ENCODE data around the gene RALGAPB.
"Not testable (repeated sequence)": the region's sequence is repeated elsewhere in the genome, so short reads cannot be mapped to it uniquely, and the experiment has no call there.

RALGAPB gene

GRCh38 chr20:38584099-38584763 lies 111.6 kb downstream of the RALGAPB start:
- no peak for DNase-seq

GRCh38 chr20:38585404-38586180 lies 112.9 kb downstream of the RALGAPB start:
- no peak for DNase-seq

- no peak for DNase-seq
Measured at GRCh38 chr20:38586181-38586525, 113.5 kb downstream of the RALGAPB start.

GRCh38 chr20:38588303-38588702 lies 115.7 kb downstream of the RALGAPB start:
- no peak for DNase-seq

GRCh38 chr20:38589351-38589750 lies 116.7 kb downstream of the RALGAPB start:
- DNase-seq, result no peak

GRCh38 chr20:38589967-38590675 lies 117.5 kb downstream of the RALGAPB start:
- no peak for DNase-seq

- DNase-seq, result no peak
Measured at GRCh38 chr20:38590676-38591473, 118.2 kb downstream of the RALGAPB start.

GRCh38 chr20:38591474-38592410 lies 119.1 kb downstream of the RALGAPB start:
- no peak for DNase-seq

- not testable (repeated sequence) for DNase-seq
Measured at GRCh38 chr20:38592411-38592790, 119.8 kb downstream of the RALGAPB start.

- DNase-seq, result not testable (repeated sequence)
Measured at GRCh38 chr20:38594281-38594680, 121.6 kb downstream of the RALGAPB start.

- DNase-seq, result not testable (repeated sequence)
Measured at GRCh38 chr20:38595886-38596285, 123.2 kb downstream of the RALGAPB start.

GRCh38 chr20:38599410-38599882 lies 126.8 kb downstream of the RALGAPB start:
- DNase-seq, result no peak

- DNase-seq, result no peak
Measured at GRCh38 chr20:38600057-38600456, 127.4 kb downstream of the RALGAPB start.

GRCh38 chr20:38601216-38602184 lies 128.9 kb downstream of the RALGAPB start, which contains the start of gene ARHGAP40:
Gene ARHGAP40, plus strand, starts transcription at chr20:38601809.
- DNase-seq, result no peak

- DNase-seq, result no peak
Measured at GRCh38 chr20:38602185-38602581, 129.5 kb downstream of the RALGAPB start.

GRCh38 chr20:38603286-38603685 lies 130.6 kb downstream of the RALGAPB start:
- no peak for DNase-seq

GRCh38 chr20:38604873-38605303 lies 132.2 kb downstream of the RALGAPB start:
- no peak for DNase-seq

- no peak for DNase-seq
Measured at GRCh38 chr20:38607351-38607750, 134.7 kb downstream of the RALGAPB start.

- no peak for DNase-seq
Measured at GRCh38 chr20:38608188-38608587, 135.5 kb downstream of the RALGAPB start.

- no peak for DNase-seq
Measured at GRCh38 chr20:38609815-38610214, 137.2 kb downstream of the RALGAPB start.

Measured in right kidney (tissue), 1 donor.